K562 (cell line): ENCODE measurements around the gene MECP2.

Experiments
- CTCF ChIP-seq, 3 experiments: IDR thresholded peaks in 2 of 3; conservative IDR thresholded peaks in 1 of 3; 2 replicates each; pipeline ENCODE4 v1.5.1; 2011 to 2012; ENCODE audit warnings: low read length in 3 of 3, mild to moderate bottlenecking in 3 of 3, control low read depth in 2 of 3, improper control_type of control experiment in 1 of 3, inconsistent platforms in 1 of 3, low read depth in 1 of 3, mixed read lengths in 1 of 3, moderate library complexity in 1 of 3; ENCODE audit not compliant: insufficient read depth in 2 of 3
- FOXP4 ChIP-seq: sonication (generic); formaldehyde crosslinking; IDR thresholded peaks from 2 replicates; pipeline ENCODE4 v1.8.0; 2022; ENCODE audit warnings: mild to moderate bottlenecking, missing genetic modification reagents, borderline replicate concordance
- KDM4B ChIP-seq, 2 experiments: fragments of 450-650 bp in 1 of 2; sonication (generic) in 1 of 2; IDR thresholded peaks; 2 replicates each; pipeline ENCODE4 v1.6.1; 2016 to 2017; ENCODE audit warnings: borderline replicate concordance in 2 of 2, antibody characterized with exemption in 1 of 2, low read depth in 1 of 2, mild to moderate bottlenecking in 1 of 2
- POLR2A ChIP-seq: fragments of 450-650 bp; conservative IDR thresholded peaks from 2 replicates; pipeline ENCODE4 v1.6.1; 2016
- POLR2AphosphoS5 ChIP-seq: IDR thresholded peaks from 2 replicates; pipeline ENCODE4 v1.6.1; 2011; ENCODE audit warnings: mild to moderate bottlenecking, low read depth, low read length, moderate library complexity; ENCODE audit not compliant: control insufficient read depth, insufficient read depth
- RERE ChIP-seq: sonication (generic); formaldehyde crosslinking; IDR thresholded peaks from 2 replicates; pipeline ENCODE4 v1.8.0; 2023; ENCODE audit warnings: missing genetic modification reagents, mild to moderate bottlenecking, borderline replicate concordance
- SIN3A ChIP-seq, 2 experiments: fragments of 150-350 bp in 1 of 2; IDR thresholded peaks; 2 replicates each; pipeline ENCODE4 v1.6.1; 2011 to 2016; ENCODE audit warnings: borderline replicate concordance in 2 of 2, low read depth in 2 of 2, low read length in 2 of 2, mild to moderate bottlenecking in 2 of 2, moderate library complexity in 2 of 2; ENCODE audit not compliant: control insufficient read depth in 1 of 2
- TCF15 ChIP-seq: fragments of 250-450 bp; sonication (Bioruptor Pico); IDR thresholded peaks from 2 replicates; pipeline ENCODE4 v1.8.0; 2022; ENCODE audit warnings: moderate library complexity, mild to moderate bottlenecking, inconsistent platforms
- XRCC5 ChIP-seq: fragments of 200-400 bp; formaldehyde crosslinking; IDR thresholded peaks from 2 replicates; pipeline ENCODE4 v1.6.1; 2017; ENCODE audit warnings: low read depth, mild to moderate bottlenecking, low read length
- ZKSCAN1 ChIP-seq: fragments of 150-350 bp; IDR thresholded peaks from 2 replicates; pipeline ENCODE4 v1.6.1; 2016; ENCODE audit warnings: low read depth, low read length

- no peak for TF ChIP-seq POLR2A
- TF ChIP-seq ZKSCAN1 = no peak
- TF ChIP-seq CTCF (IDR thresholded peaks at IDR 0.05 in 2 of 3, conservative IDR thresholded peaks at IDR 0.05 in 1 of 3; ENCODE audit: insufficient read depth in 2 of 3, low read depth in 1 of 3, low read length in 3 of 3) = no peak
- TF ChIP-seq FOXP4 (CRISPR knock-in tag) = no peak
- no peak for TF ChIP-seq KDM4B (IDR thresholded peaks at IDR 0.05; ENCODE audit: borderline replicate concordance in 2 of 2, low read depth in 1 of 2)
- no peak for TF ChIP-seq POLR2AphosphoS5
- TF ChIP-seq TCF15 (CRISPR knock-in tag) = no peak
- no peak for TF ChIP-seq SIN3A (IDR thresholded peaks at IDR 0.05; ENCODE audit: borderline replicate concordance in 2 of 2, control insufficient read depth in 1 of 2, low read depth in 2 of 2, low read length in 2 of 2)
- TF ChIP-seq RERE (CRISPR knock-in tag) = no peak
- no peak for TF ChIP-seq XRCC5
These were observed 70.5 kb downstream of the MECP2 start for GRCh38 chrX:154027022-154027402.
